COLO668 (cell line): Measurements from ENCODE around the gene SOWAHA.

ENCODE experiments used
- DNase-seq: peaks from one replicate; lab custom pipeline; 2025; ENCODE audit not compliant: unreplicated experiment; lab: John Stamatoyannopoulos, UW

The SOWAHA gene

GRCh38 chr5:132825033-132825833 is 12.1 kb downstream of the SOWAHA start:
- DNase-seq: no peak

- DNase-seq: no peak
Observed at GRCh38 chr5:132825834-132826391, 12.8 kb downstream of the SOWAHA start.

GRCh38 chr5:132826424-132827082 is 13.5 kb downstream of the SOWAHA start:
- DNase-seq: no peak

- no peak for DNase-seq
Observed at GRCh38 chr5:132827943-132828673, 15.0 kb downstream of the SOWAHA start.

- DNase-seq: no peak
Observed at GRCh38 chr5:132828846-132829494, 15.9 kb downstream of the SOWAHA start.

GRCh38 chr5:132829742-132830435 is 16.8 kb downstream of the SOWAHA start:
- peak; percentile 80 for DNase-seq

GRCh38 chr5:132830436-132831094 is 17.5 kb downstream of the SOWAHA start, which contains the start of gene SHROOM1:
SHROOM1 (minus strand) TSS chr5:132830647; CDS start chr5:132826140, 4,507 bp downstream.
- DNase-seq: peak; percentile 77

GRCh38 chr5:132831095-132831860 is 18.2 kb downstream of the SOWAHA start:
- DNase-seq: no peak

GRCh38 chr5:132832612-132833011 is 19.5 kb downstream of the SOWAHA start:
- DNase-seq: no peak

GRCh38 chr5:132834057-132834456 is 21.0 kb downstream of the SOWAHA start:
- DNase-seq: no peak

GRCh38 chr5:132836852-132837251 is 23.8 kb downstream of the SOWAHA start:
- no peak for DNase-seq

- peak; percentile 7 for DNase-seq
Observed at GRCh38 chr5:132837868-132838267, 24.8 kb downstream of the SOWAHA start.

GRCh38 chr5:132838516-132839282 is 25.6 kb downstream of the SOWAHA start:
- DNase-seq: no peak

- no peak for DNase-seq
Observed at GRCh38 chr5:132839426-132840301, 26.6 kb downstream of the SOWAHA start.

GRCh38 chr5:132840313-132840712 is 27.2 kb downstream of the SOWAHA start:
- DNase-seq: no peak

GRCh38 chr5:132840896-132841295 is 27.8 kb downstream of the SOWAHA start:
- DNase-seq: no peak

GRCh38 chr5:132841305-132841704 is 28.2 kb downstream of the SOWAHA start:
- DNase-seq: no peak
